ENCODE results near the gene FBLN2.

The FBLN2 gene

DNA sequence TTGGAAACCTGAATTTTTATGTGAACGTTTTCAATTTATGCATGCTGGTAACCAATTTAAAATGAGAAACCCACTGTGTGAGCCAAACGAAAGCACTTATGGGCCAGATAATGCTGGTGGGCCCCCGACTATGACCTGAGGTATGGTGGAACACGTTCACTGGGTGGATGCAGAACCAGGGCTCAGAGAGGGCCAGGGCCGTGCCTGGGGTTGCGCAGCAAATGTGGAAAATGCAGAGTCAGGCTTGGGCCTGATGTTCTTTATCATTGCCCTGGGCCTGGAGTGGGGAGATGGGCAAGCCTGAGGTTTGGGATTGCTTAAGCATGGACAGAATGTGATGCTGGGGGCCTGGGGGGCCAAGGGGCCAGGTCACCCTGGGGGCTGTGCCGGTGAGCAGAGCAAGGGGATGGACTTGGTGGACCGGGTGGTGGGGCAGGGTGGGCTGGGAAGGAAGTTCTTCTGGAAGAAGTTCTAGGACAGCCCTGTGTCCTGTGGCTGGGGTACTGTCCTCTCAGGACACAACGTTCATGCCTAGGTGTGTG is 17.9 kb downstream of the FBLN2 start:
- H3K4me3 ChIP-seq (ENCODE audit: low read depth, low read length), result no peak overlapping the region
- TF ChIP-seq, protein P1, sequence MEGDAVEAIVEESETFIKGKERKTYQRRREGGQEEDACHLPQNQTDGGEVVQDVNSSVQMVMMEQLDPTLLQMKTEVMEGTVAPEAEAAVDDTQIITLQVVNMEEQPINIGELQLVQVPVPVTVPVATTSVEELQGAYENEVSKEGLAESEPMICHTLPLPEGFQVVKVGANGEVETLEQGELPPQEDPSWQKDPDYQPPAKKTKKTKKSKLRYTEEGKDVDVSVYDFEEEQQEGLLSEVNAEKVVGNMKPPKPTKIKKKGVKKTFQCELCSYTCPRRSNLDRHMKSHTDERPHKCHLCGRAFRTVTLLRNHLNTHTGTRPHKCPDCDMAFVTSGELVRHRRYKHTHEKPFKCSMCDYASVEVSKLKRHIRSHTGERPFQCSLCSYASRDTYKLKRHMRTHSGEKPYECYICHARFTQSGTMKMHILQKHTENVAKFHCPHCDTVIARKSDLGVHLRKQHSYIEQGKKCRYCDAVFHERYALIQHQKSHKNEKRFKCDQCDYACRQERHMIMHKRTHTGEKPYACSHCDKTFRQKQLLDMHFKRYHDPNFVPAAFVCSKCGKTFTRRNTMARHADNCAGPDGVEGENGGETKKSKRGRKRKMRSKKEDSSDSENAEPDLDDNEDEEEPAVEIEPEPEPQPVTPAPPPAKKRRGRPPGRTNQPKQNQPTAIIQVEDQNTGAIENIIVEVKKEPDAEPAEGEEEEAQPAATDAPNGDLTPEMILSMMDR (IDR thresholded peaks at IDR 0.05; ENCODE audit: low read depth, low read length, missing control alignments), result no peak
- DNase-seq (ENCODE audit: low read depth), result no peak

DNA sequence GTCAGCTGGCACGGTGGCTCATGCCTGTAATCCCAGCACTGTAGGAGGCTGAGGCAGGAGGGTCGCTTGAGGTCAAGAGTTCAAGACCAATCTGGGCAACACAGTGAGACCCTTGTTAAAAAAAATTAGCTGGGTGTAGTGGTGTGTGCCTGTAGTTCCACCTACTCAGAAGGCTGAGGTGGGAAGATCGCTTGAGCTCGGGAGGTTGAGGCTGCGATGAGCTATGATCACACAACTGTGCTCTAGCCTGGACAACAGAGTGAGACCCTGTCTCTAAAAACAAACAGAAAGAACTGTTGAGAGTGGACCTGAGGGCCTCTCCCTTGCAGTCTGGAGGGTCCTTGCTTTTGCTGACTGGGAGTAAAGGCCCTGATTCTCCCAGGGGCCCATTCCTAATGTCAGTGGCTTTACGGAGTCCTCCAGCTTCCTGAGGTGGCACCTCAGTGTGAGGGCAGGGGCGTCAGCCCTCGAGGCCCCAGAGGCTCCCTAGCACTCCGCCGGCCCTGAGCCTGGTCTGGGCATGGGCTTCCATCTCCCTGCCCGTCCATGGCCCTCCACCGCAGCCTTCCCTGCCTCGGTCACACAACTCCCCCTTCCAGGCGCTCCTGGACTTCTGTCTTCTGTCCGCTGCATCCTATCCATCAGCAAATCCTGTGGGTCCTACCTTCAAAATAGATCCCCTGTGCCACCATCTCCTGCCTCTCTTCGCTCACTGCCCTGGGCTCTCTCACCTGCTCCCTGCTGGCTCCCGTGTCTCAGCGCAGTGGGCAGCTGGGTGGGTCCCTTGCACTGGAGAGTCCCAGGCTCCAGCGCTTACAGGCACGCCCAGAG is 19.0 kb downstream of the FBLN2 start:
- DNase-seq (ENCODE audit: low read depth), result no peak
- H3K4me3 ChIP-seq (ENCODE audit: low read depth, low read length), result no peak overlapping the region
- TF ChIP-seq, protein P1 (IDR thresholded peaks at IDR 0.05; ENCODE audit: low read depth, low read length, missing control alignments), result no peak

DNA sequence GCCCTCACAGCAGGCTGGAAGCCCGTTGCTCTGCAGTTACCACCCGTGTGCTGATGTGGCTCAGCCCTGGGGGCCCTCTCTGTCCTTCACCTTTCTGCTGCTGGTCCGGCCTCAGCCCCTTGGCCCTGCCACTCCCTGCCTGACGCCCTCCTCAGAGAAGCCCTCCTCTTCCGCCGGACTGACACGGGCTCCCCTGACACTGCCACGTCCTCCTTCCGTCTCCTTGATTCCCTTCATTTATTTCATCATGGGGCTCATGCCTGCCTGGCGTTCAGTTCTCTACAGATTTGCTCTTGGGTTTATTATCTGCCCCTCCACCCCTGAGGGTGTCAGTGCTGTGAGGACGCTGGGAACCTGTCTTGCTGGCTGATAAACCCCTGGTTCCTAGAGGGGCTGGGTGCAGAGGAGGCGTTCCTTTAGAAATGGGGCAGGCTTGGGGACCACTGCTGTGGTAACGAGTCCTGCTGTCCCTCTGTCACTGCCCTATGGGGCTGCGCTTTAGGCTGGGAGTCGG is 19.6 kb downstream of the FBLN2 start:
- no peak for DNase-seq (ENCODE audit: low read depth)
- TF ChIP-seq, protein P1 (IDR thresholded peaks at IDR 0.05; ENCODE audit: low read depth, low read length, missing control alignments), result no peak
- no peak overlapping the region for H3K4me3 ChIP-seq (ENCODE audit: low read depth, low read length)

DNA sequence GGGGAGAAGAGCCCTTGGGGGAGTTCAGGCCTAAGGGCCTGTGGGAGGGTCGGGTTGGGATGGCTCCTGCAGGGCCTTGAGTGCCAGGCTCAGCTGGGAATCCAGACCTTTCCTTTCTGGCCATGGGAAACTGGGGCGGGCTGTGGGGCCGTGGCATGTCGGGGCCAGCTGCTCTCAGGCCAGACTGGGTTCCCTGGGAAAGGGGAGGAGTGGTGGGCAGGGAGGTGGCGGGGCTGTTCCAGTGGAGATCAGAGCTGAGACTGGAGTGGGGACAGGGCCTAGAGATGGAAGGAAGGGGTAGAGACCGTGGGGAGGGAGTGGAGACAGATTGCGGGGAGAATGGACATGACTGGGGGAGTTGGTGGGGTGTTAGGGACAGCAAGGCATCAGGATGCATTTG is 20.3 kb downstream of the FBLN2 start:
- TF ChIP-seq, protein P1 (IDR thresholded peaks at IDR 0.05; ENCODE audit: low read depth, low read length, missing control alignments), result no peak
- no peak for DNase-seq (ENCODE audit: low read depth)

DNA sequence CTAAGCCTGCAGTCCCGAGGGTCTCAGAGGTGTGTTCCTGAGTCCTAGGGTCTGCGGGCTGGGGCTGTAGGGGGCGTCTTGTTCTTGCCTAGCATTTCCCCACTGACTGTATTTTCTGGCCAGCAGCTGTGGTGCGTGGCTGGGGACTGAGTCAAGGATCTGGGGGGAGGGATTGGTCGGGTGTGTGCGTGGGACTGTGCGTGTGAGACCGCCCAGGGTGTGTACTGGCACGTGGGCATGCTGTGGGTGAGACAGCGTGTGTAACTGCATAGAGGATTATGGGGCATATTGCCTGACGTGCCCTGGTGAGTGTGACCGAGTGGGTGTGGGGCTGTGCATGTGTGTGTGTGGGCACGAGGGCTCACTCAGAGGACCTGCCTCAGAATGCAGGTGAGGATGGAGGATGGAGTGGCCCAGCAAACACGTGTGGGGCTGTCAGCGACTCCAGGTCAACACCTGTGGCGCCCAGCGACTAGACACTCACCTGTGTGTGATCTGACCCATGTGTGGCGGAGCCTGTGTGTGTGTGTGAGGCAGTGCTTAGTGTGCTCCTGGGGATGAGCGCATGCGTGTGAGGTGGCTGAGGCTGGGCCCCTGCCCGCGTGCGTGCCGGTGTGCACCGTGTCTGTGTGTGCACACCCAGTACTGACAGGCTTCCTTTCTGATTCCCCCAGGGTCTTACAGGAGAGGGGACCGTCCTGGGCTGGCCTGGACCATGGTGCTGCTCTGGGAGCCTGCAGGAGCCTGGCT is 20.9 kb downstream of the FBLN2 start:
- no peak overlapping the region for H3K4me3 ChIP-seq (ENCODE audit: low read depth, low read length)
- no peak for DNase-seq (ENCODE audit: low read depth)
- TF ChIP-seq, protein P1 (IDR thresholded peaks at IDR 0.05; ENCODE audit: low read depth, low read length, missing control alignments), result no peak

More for the DNA sequence above, 20.3 kb downstream of the FBLN2 start:
- H3K4me3 ChIP-seq (ENCODE audit: low read depth, low read length), result no peak overlapping the region

DNA sequence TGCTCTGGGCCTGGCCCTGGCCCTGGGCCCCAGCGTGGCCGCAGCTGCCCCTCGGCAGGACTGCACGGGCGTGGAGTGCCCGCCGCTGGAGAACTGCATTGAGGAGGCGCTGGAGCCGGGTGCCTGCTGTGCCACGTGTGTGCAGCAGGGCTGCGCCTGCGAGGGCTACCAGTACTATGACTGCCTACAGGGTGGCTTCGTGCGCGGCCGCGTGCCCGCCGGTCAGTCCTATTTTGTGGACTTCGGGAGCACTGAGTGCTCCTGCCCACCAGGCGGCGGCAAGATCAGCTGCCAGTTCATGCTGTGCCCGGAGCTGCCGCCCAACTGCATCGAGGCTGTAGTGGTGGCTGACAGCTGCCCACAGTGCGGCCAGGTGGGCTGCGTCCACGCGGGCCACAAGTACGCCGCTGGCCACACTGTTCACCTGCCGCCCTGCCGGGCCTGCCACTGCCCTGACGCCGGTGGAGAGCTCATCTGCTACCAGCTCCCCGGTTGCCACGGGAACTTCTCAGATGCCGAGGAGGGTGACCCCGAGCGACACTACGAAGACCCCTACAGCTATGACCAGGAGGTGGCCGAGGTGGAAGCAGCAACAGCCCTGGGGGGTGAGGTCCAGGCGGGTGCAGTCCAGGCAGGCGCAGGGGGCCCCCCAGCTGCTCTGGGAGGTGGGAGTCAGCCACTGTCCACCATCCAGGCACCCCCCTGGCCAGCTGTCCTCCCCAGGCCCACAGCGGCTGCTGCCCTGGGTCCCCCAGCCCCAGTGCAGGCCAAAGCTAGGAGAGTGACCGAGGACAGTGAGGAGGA is 21.7 kb downstream of the FBLN2 start:
- no peak overlapping the region for H3K4me3 ChIP-seq (ENCODE audit: low read depth, low read length)
- TF ChIP-seq, protein P1 (IDR thresholded peaks at IDR 0.05; ENCODE audit: low read depth, low read length, missing control alignments), result no peak
- DNase-seq (ENCODE audit: low read depth), result no peak
